ENCODE measurements around the gene DMD. TPM values are rescaled to one million over a fixed set of nuclear protein-coding genes. Genes with fewer than 3 reads are reported as not detected.
"Not testable (repeated sequence)": the region's sequence is repeated elsewhere in the genome, so short reads cannot be mapped to it uniquely, and the experiment has no call there.

DMD gene
- total and polyA plus RNA-seq, 7 donors: 2.5 to 260 (median 183) TPM

GRCh38 chrX:32545101-32545500, 666.2 kb downstream of the DMD start:
- intact Hi-C loops (cut with DNase I): no loop called here
- TF ChIP-seq EP300 (IDR thresholded peaks at IDR 0.05): no peak
- TF ChIP-seq POLR2A (IDR thresholded peaks at IDR 0.05): no peak
- TF ChIP-seq POLR2AphosphoS5 (IDR thresholded peaks at IDR 0.05): no peak
- TF ChIP-seq CTCF (IDR thresholded peaks at IDR 0.05): no peak
- Histone ChIP-seq H3K36me3 (no peaks in the 10 kb centered on the region), H3K9me3 (no peaks in the 10 kb centered on the region), H3K4me3 (no peak overlapping the region), H3K27ac (no peak overlapping the region), H3K27me3 (no peaks in the 10 kb centered on the region), H3K4me1 (no peaks in the 10 kb centered on the region)
- DNase-seq: no peak
- WGBS, 2 donors: 73 to 98% methylated on average over 1 of the region's 1 CpG

GRCh38 chrX:32538554-32538953, 672.8 kb downstream of the DMD start:
- Histone ChIP-seq H3K4me1 (no peaks in the 10 kb centered on the region), H3K27me3 (no peaks in the 10 kb centered on the region), H3K36me3 (no peaks in the 10 kb centered on the region), H3K27ac (no peak overlapping the region), H3K4me3 (no peak overlapping the region), H3K9me3 (no peaks in the 10 kb centered on the region)
- intact Hi-C loops (cut with DNase I): no loop called here
- no peak for DNase-seq
- no peak for TF ChIP-seq EP300 (IDR thresholded peaks at IDR 0.05)
- no peak for TF ChIP-seq POLR2A (IDR thresholded peaks at IDR 0.05)
- no peak for TF ChIP-seq CTCF (IDR thresholded peaks at IDR 0.05)
- no peak for TF ChIP-seq POLR2AphosphoS5 (IDR thresholded peaks at IDR 0.05)
- 84 to 89% methylated on average over 8 of the region's 8 CpGs for WGBS, 2 donors

- no peak for DNase-seq
- TF ChIP-seq CTCF (IDR thresholded peaks at IDR 0.05) (no peak), POLR2AphosphoS5 (IDR thresholded peaks at IDR 0.05) (no peak), POLR2A (IDR thresholded peaks at IDR 0.05) (no peak), EP300 (IDR thresholded peaks at IDR 0.05) (no peak)
- Histone ChIP-seq H3K4me3 (no peak overlapping the region), H3K9me3 (no peaks in the 10 kb centered on the region), H3K27me3 (no peaks in the 10 kb centered on the region), H3K27ac (no peak overlapping the region), H3K36me3 (no peaks in the 10 kb centered on the region), H3K4me1 (no peaks in the 10 kb centered on the region)
- 81 to 83% methylated on average over 4 of the region's 4 CpGs for WGBS, 2 donors
- intact Hi-C loops (cut with DNase I): loop anchor here (5.0 kb wide), 2 partner anchors 483 to 803 kb away; no protein-coding TSS in a partner anchor
Measured at GRCh38 chrX:32533848-32534247, 677.5 kb downstream of the DMD start.

- Histone ChIP-seq H3K4me1 (no peaks in the 10 kb centered on the region), H3K36me3 (no peaks in the 10 kb centered on the region), H3K4me3 (no peak overlapping the region), H3K27ac (no peak overlapping the region), H3K27me3 (no peaks in the 10 kb centered on the region), H3K9me3 (no peaks in the 10 kb centered on the region)
- no peak for TF ChIP-seq EP300 (IDR thresholded peaks at IDR 0.05)
- no peak for TF ChIP-seq CTCF (IDR thresholded peaks at IDR 0.05)
- no peak for TF ChIP-seq POLR2AphosphoS5 (IDR thresholded peaks at IDR 0.05)
- TF ChIP-seq POLR2A (IDR thresholded peaks at IDR 0.05): no peak
- no peak for DNase-seq
- WGBS, 2 donors: 75 to 84% methylated on average over 4 of the region's 4 CpGs
- intact Hi-C loops (cut with DNase I): loop anchor here (5.0 kb wide), 2 partner anchors 485 to 805 kb away; no protein-coding TSS in a partner anchor
Measured at GRCh38 chrX:32532262-32532661, 679.1 kb downstream of the DMD start.

GRCh38 chrX:32530802-32531403, 680.4 kb downstream of the DMD start:
- peak overlapping the region in 1 of 4 donors; percentile 30 for H3K4me3 ChIP-seq
- no peaks in the 10 kb centered on the region for H3K36me3 ChIP-seq
- WGBS, 2 donors: 1% methylated on average over 3 of the region's 3 CpGs
- no peak for TF ChIP-seq POLR2AphosphoS5 (IDR thresholded peaks at IDR 0.05)
- no peak for TF ChIP-seq EP300 (IDR thresholded peaks at IDR 0.05)
- peak in 3 of 4 experiments; percentile 17 to 40 (median 20) for TF ChIP-seq CTCF (IDR thresholded peaks at IDR 0.05)
- TF ChIP-seq POLR2A (IDR thresholded peaks at IDR 0.05): no peak
- no peaks in the 10 kb centered on the region for H3K9me3 ChIP-seq
- intact Hi-C loops (cut with DNase I): loop anchor here (5.0 kb wide), 2 partner anchors 486 to 806 kb away; no protein-coding TSS in a partner anchor
- no peaks in the 10 kb centered on the region for H3K27me3 ChIP-seq
- no peak for DNase-seq
- no peaks in the 10 kb centered on the region for H3K4me1 ChIP-seq
- H3K27ac ChIP-seq: no peak overlapping the region

- H3K9me3 ChIP-seq; H3K4me3 ChIP-seq; H3K27me3 ChIP-seq; H3K4me1 ChIP-seq; H3K36me3 ChIP-seq; intact Hi-C loops (cut with DNase I); DNase-seq; H3K27ac ChIP-seq: not testable (repeated sequence)
Measured at GRCh38 chrX:32528451-32528850, 682.9 kb downstream of the DMD start.

All from sigmoid colon (tissue), 7 donors.